Mucosa of rectum (tissue), 2 donors: ENCODE data around the gene CYP26C1.

Experiments
- H3K27ac ChIP-seq, 2 donors: one replicate each; pipeline ENCODE4 v1.7.0; 2013; ENCODE audit warnings: inconsistent platforms in 2 of 2, low read depth in 2 of 2, low read length in 2 of 2
- H3K27me3 ChIP-seq, 2 donors: one replicate each; pipeline ENCODE4 v1.7.0; 2013; ENCODE audit warnings: low read length in 2 of 2; ENCODE audit not compliant: control insufficient read depth in 2 of 2, insufficient read depth in 2 of 2
- H3K36me3 ChIP-seq, 2 donors: one replicate each; pipeline ENCODE4 v1.7.0; 2013; ENCODE audit warnings: low read length in 2 of 2; ENCODE audit not compliant: control insufficient read depth in 2 of 2, insufficient read depth in 2 of 2
- H3K4me1 ChIP-seq, 2 donors: one replicate each; pipeline ENCODE4 v1.7.0; 2013; ENCODE audit warnings: low read length in 2 of 2, mild to moderate bottlenecking in 1 of 2; ENCODE audit not compliant: control insufficient read depth in 2 of 2, insufficient read depth in 2 of 2
- H3K4me3 ChIP-seq, 2 donors: one replicate each; pipeline ENCODE4 v1.7.0; 2013; ENCODE audit warnings: low read length in 2 of 2
- H3K9ac ChIP-seq, 2 donors: one replicate each; pipeline ENCODE4 v1.7.0; 2013; ENCODE audit warnings: low read length in 2 of 2, low read depth in 1 of 2, mild to moderate bottlenecking in 1 of 2
- H3K9me3 ChIP-seq, 2 donors: one replicate each; pipeline ENCODE4 v1.7.0; 2013; ENCODE audit warnings: low read length in 2 of 2; ENCODE audit not compliant: control insufficient read depth in 2 of 2
- donor health status: healthy.
- donor health status: Normal muscosa, but diverticular disease.

Gene CYP26C1

DNA sequence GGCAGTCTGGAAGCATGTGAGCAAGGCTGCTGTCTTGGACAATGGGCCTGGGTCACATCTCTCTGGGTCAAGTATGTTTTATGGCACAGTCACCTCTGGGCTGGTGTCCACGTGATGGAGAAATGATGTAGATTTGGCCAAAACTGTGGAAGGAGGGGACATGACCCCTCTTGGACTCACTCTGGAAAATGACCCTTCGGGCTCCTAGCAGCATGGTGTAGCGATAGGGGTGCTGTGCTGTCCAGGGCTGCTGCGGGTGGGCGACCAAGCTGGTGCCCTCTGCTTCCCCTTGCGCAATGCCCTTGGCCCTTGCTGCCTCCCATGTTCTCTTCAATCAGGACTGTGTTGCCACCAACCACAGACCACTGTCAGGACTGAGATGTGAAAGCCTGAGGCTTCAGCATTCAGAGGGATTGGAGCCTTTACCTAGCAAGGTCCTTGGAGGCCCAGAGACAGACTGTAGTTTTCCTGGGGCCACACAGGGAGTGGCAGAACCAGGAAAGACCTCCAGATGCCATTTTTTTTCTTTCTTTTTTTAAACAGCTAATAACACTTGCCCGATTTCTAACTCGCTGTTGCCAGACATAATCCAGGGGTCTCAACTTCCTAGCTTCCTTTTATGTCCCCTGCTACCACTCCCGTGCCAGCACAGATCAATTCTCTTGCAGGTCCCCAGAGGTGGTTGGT is 19.2 kb downstream of the CYP26C1 start:
- Histone ChIP-seq H3K4me1 (no peaks in the 10 kb centered on the region), H3K9me3 (no peaks in the 10 kb centered on the region), H3K4me3 (no peak overlapping the region), H3K27ac (no peak overlapping the region), H3K9ac (no peak overlapping the region), H3K36me3 (no peaks in the 10 kb centered on the region), H3K27me3 (peaks cover 14 to 27% of the 10 kb centered on the region in 2 donors)

DNA sequence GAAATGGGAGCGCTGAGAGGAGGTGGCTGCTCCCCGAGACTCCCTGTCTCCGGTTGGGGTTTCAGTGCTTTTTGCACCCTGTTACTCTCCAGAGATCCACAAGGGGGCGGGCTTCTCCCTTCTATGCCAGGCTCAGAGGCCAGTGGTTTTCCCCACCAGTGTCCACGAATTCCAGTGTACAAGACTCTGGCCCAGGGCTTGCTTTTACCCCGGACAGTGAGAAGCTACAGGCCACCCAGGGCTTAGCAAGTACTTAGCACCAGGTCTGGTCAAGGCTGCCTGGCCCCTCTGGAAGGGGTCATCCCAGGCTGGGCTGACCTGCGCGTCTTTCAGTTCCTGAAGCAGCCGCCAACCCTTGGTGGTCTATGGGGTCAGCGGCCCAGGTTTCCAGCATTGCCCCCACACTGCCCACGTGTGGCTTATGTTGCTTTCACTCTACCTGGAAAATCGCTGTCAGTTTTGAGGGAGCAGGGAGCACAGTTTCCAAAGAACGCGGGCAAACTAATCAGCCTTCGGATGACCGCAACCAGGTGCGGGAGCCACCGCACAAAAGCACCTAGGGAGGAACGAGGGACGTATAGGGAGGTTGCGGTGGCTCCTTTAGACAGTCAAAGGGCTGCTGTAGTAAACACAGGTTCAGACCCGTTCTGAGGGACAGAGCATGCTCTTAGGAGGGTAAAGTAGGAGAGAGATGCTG is 19.9 kb downstream of the CYP26C1 start:
- Histone ChIP-seq H3K9ac (no peak overlapping the region), H3K4me1 (no peaks in the 10 kb centered on the region), H3K36me3 (no peaks in the 10 kb centered on the region), H3K27ac (no peak overlapping the region), H3K4me3 (no peak overlapping the region), H3K9me3 (no peaks in the 10 kb centered on the region), H3K27me3 (peaks cover 7 to 20% of the 10 kb centered on the region in 2 donors)

- peaks cover under 1 to 12% of the 10 kb centered on the region in 2 donors for H3K27me3 ChIP-seq
- no peak overlapping the region for H3K4me3 ChIP-seq
- no peak overlapping the region for H3K27ac ChIP-seq
- no peaks in the 10 kb centered on the region for H3K9me3 ChIP-seq
- H3K9ac ChIP-seq = no peak overlapping the region
- H3K4me1 ChIP-seq = no peaks in the 10 kb centered on the region
- H3K36me3 ChIP-seq = no peaks in the 10 kb centered on the region
Observed at GRCh38 chr10:93081318-93081717, 20.7 kb downstream of the CYP26C1 start.

DNA sequence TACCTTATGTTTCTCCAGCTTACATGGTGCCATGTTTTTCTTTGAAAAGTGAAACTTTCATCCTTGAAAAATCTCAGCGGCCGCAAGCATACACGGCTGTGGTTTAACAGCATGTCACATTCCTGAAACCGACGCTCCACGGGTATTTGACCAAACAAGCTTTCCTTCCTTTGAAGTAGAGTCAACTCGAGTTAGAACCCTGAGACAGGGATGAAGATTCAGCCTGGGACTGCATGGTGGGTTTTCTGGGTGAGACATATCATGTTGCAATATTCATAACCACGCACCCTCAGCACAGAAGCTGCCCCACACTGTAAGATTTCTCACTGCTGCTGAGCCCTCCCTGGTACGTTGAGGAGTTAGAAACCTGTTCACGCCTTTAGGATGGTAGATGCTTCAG is 21.2 kb downstream of the CYP26C1 start:
- Histone ChIP-seq H3K36me3 (no peaks in the 10 kb centered on the region), H3K4me1 (no peaks in the 10 kb centered on the region), H3K4me3 (no peak overlapping the region), H3K27me3 (peaks cover 0 to 12% of the 10 kb centered on the region in 2 donors), H3K9me3 (no peaks in the 10 kb centered on the region), H3K27ac (no peak overlapping the region), H3K9ac (no peak overlapping the region)

- no peak overlapping the region for H3K27ac ChIP-seq
- H3K36me3 ChIP-seq = no peaks in the 10 kb centered on the region
- H3K9me3 ChIP-seq = no peaks in the 10 kb centered on the region
- no peak overlapping the region for H3K9ac ChIP-seq
- H3K4me3 ChIP-seq = no peak overlapping the region
- H3K4me1 ChIP-seq = no peaks in the 10 kb centered on the region
- peaks cover 0 to 6% of the 10 kb centered on the region in 2 donors for H3K27me3 ChIP-seq
Observed at GRCh38 chr10:93083743-93084539, 23.3 kb downstream of the CYP26C1 start.

DNA sequence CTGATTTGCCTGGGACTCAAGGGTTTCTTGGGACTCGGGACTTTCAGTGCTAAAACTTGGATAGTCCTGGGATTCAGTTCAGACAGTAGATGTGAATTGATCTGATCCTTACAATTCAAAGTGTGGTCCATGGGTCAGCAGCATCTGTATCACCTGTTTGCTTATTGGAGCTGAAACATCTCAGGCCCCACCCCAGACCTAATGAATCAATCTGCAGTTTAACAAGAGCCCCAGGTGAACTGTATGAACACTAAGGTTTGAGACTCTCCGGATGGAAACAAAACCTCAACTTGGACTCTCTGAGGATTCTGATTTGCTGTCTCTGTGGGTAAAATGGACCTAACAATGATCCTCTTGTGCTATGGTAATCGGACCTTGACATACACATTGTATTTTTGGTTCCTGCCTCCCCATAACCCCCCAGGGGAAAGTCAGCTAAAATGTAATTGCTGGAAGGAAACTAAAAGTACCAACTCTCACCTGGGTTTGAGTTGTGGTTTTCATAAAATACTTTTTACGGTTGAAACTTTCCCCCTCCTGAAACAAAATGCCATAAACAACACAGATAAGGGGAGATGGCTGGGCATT is 24.8 kb downstream of the CYP26C1 start:
- H3K9me3 ChIP-seq = no peaks in the 10 kb centered on the region
- no peaks in the 10 kb centered on the region for H3K27me3 ChIP-seq
- no peaks in the 10 kb centered on the region for H3K4me1 ChIP-seq
- H3K4me3 ChIP-seq = no peak overlapping the region
- no peak overlapping the region for H3K27ac ChIP-seq
- H3K36me3 ChIP-seq = no peaks in the 10 kb centered on the region
- H3K9ac ChIP-seq = no peak overlapping the region

GRCh38 chr10:93086289-93086688 is 25.7 kb downstream of the CYP26C1 start:
- no peaks in the 10 kb centered on the region for H3K4me1 ChIP-seq

GRCh38 chr10:93087846-93088245 is 27.2 kb downstream of the CYP26C1 start:
- H3K4me1 ChIP-seq = no peaks in the 10 kb centered on the region
- no peaks in the 10 kb centered on the region for H3K36me3 ChIP-seq
- no peak overlapping the region for H3K27ac ChIP-seq
- H3K27me3 ChIP-seq = no peaks in the 10 kb centered on the region
- no peaks in the 10 kb centered on the region for H3K9me3 ChIP-seq
- no peak overlapping the region for H3K9ac ChIP-seq
- no peak overlapping the region for H3K4me3 ChIP-seq

More at GRCh38 chr10:93086289-93086688, 25.7 kb downstream of the CYP26C1 start:
- Histone ChIP-seq H3K4me3 (no peak overlapping the region), H3K27me3 (no peaks in the 10 kb centered on the region), H3K9me3 (no peaks in the 10 kb centered on the region), H3K9ac (no peak overlapping the region), H3K36me3 (no peaks in the 10 kb centered on the region), H3K27ac (no peak overlapping the region)

GRCh38 chr10:93088466-93088865 is 27.9 kb downstream of the CYP26C1 start:
- Histone ChIP-seq H3K27ac (no peak overlapping the region), H3K4me3 (no peak overlapping the region), H3K36me3 (no peaks in the 10 kb centered on the region), H3K9ac (no peak overlapping the region), H3K27me3 (no peaks in the 10 kb centered on the region), H3K4me1 (no peaks in the 10 kb centered on the region), H3K9me3 (no peaks in the 10 kb centered on the region)

DNA sequence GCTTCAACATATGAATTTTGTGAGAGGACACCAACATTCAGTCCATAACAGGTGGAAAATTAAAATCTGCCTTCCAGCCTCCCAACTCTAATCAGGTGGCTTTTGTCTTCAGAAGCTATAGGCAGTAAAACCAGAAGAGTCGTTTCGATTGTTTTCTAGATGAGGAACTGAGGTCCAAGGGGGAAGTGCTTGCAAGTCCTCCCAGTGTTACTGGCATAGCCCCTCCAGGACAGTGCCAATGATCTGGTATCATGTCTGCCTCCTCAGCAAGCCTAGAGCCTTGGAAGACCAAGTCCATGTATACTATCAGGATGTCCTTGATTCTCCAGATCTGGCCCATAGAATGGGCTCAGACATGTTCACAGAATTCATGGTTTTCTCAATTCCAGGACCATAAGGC is 30.0 kb downstream of the CYP26C1 start:
- no peak overlapping the region for H3K27ac ChIP-seq
- no peaks in the 10 kb centered on the region for H3K9me3 ChIP-seq
- no peaks in the 10 kb centered on the region for H3K36me3 ChIP-seq
- H3K4me3 ChIP-seq = no peak overlapping the region
- H3K27me3 ChIP-seq = no peaks in the 10 kb centered on the region
- no peak overlapping the region for H3K9ac ChIP-seq
- H3K4me1 ChIP-seq = no peaks in the 10 kb centered on the region
